Tibial nerve (tissue), 4 donors: ENCODE data around the gene UGT1A9. TPM values are rescaled to one million over a fixed set of nuclear protein-coding genes. Genes with fewer than 3 reads are reported as not detected.

Source experiments
- DNase-seq, 2 donors: peaks; one replicate each; pipeline ENCODE4 v3.0.0-alpha.2; 2019; ENCODE audit warnings: low spot score in 2 of 2
- H3K27ac ChIP-seq, 4 donors: fragments of 200-600 bp; sonication (generic) in 3 of 4; one replicate each; pipeline ENCODE4 v1.5.1; 2017 to 2019; ENCODE audit warnings: mild to moderate bottlenecking in 1 of 4
- H3K27me3 ChIP-seq, 2 donors: fragments of 200-600 bp; sonication (generic) in 1 of 2; one replicate each; pipeline versions ENCODE4 v1.5.1 to v1.6.0; 2017 to 2019
- H3K36me3 ChIP-seq, 3 donors: fragments of 200-600 bp; sonication (generic); one replicate each; pipeline ENCODE4 v1.5.1; 2018 to 2019
- H3K4me1 ChIP-seq, 4 donors: fragments of 200-600 bp; sonication (generic) in 3 of 4; one replicate each; pipeline ENCODE4 v1.5.1; 2017 to 2019
- H3K4me3 ChIP-seq, 4 donors: fragments of 200-600 bp; sonication (generic) in 3 of 4; one replicate each; pipeline ENCODE4 v1.5.1; 2017 to 2019; ENCODE audit warnings: mild to moderate bottlenecking in 1 of 4, moderate library complexity in 1 of 4
- H3K9me3 ChIP-seq, 4 donors: fragments of 200-600 bp; sonication (generic) in 3 of 4; one replicate each; pipeline ENCODE4 v1.5.1; 2017 to 2019
- CTCF ChIP-seq, 5 experiments: fragments of 200-600 bp in 3 of 5; fragments of 450-650 bp in 2 of 5; sonication (generic) in 3 of 5; IDR thresholded peaks; one replicate each; pipeline ENCODE4 v1.5.1; 2016 to 2019; ENCODE audit warnings: antibody characterized with exemption in 5 of 5, mild to moderate bottlenecking in 3 of 5, moderate library complexity in 2 of 5
- EP300 ChIP-seq, 2 donors: sonication (generic); formaldehyde crosslinking; IDR thresholded peaks; one replicate each; pipeline ENCODE4 v1.6.1; 2017; ENCODE audit warnings: antibody characterized with exemption in 2 of 2, mild to moderate bottlenecking in 1 of 2
- POLR2A ChIP-seq, 2 donors: fragments of 450-650 bp; IDR thresholded peaks; one replicate each; pipeline ENCODE4 v1.6.1; 2017; ENCODE audit warnings: antibody characterized with exemption in 2 of 2, mild to moderate bottlenecking in 2 of 2, moderate library complexity in 2 of 2
- WGBS, 2 donors: methylation state at CpG; one replicate each; pipeline ENCODE4 v1.1.5; 2018; 5-methylcytosine and 5-hydroxymethylcytosine counted together
- total RNA-seq, 4 donors: library from RNA; depleted of rRNA; stranded (reverse); fragments of >200 nt; gene quantifications; one replicate each; pipeline ENCODE4 v1.1.0, GENCODE V29; 2016

UGT1A9 gene
- total RNA-seq, 4 donors from 2014 or later = not detected

GRCh38 chr2:233813236-233814055 lies 141.7 kb downstream of the UGT1A9 start:
- H3K4me3 ChIP-seq = no peak overlapping the region
- H3K4me1 ChIP-seq = no peaks in the 10 kb centered on the region
- H3K9me3 ChIP-seq = no peaks in the 10 kb centered on the region
- no peak overlapping the region for H3K27ac ChIP-seq
- no peak for TF ChIP-seq POLR2A (IDR thresholded peaks at IDR 0.05)
- DNase-seq = no peak
- H3K27me3 ChIP-seq = no peaks in the 10 kb centered on the region
- H3K36me3 ChIP-seq = no peaks in the 10 kb centered on the region
- 76 to 80% methylated on average over 3 of the region's 3 CpGs for WGBS, 2 donors

GRCh38 chr2:233814056-233814835 lies 142.5 kb downstream of the UGT1A9 start:
- no peak for DNase-seq
- Histone ChIP-seq H3K4me1 (no peaks in the 10 kb centered on the region), H3K27ac (no peak overlapping the region), H3K27me3 (no peaks in the 10 kb centered on the region), H3K36me3 (no peaks in the 10 kb centered on the region), H3K4me3 (no peak overlapping the region), H3K9me3 (no peaks in the 10 kb centered on the region)
- 75 to 78% methylated on average over 1 to 2 of the region's 2 CpGs for WGBS, 2 donors
- no peak for TF ChIP-seq POLR2A (IDR thresholded peaks at IDR 0.05)
- TF ChIP-seq EP300 (IDR thresholded peaks at IDR 0.05) = no peak
- TF ChIP-seq CTCF (IDR thresholded peaks at IDR 0.05) = no peak

- H3K36me3 ChIP-seq = no peaks in the 10 kb centered on the region
- no peak overlapping the region for H3K27ac ChIP-seq
- 60 to 69% methylated on average over 6 of the region's 6 CpGs for WGBS, 2 donors
- DNase-seq = no peak
- TF ChIP-seq EP300 (IDR thresholded peaks at IDR 0.05) = no peak
- TF ChIP-seq CTCF (IDR thresholded peaks at IDR 0.05) = no peak
- no peak for TF ChIP-seq POLR2A (IDR thresholded peaks at IDR 0.05)
- no peak overlapping the region for H3K4me3 ChIP-seq
- H3K27me3 ChIP-seq = no peaks in the 10 kb centered on the region
- no peaks in the 10 kb centered on the region for H3K9me3 ChIP-seq
- no peaks in the 10 kb centered on the region for H3K4me1 ChIP-seq
Observed at GRCh38 chr2:233815861-233816260, 144.2 kb downstream of the UGT1A9 start.

- no peaks in the 10 kb centered on the region for H3K27me3 ChIP-seq
- H3K27ac ChIP-seq = no peak overlapping the region
- DNase-seq = no peak
- H3K4me3 ChIP-seq = no peak overlapping the region
- no peaks in the 10 kb centered on the region for H3K9me3 ChIP-seq
- H3K4me1 ChIP-seq = no peaks in the 10 kb centered on the region
- no peaks in the 10 kb centered on the region for H3K36me3 ChIP-seq
- TF ChIP-seq EP300 (IDR thresholded peaks at IDR 0.05) = no peak
- no peak for TF ChIP-seq POLR2A (IDR thresholded peaks at IDR 0.05)
- TF ChIP-seq CTCF (IDR thresholded peaks at IDR 0.05) = no peak
- 26 to 37% methylated on average over 2 of the region's 2 CpGs for WGBS, 2 donors
Observed at GRCh38 chr2:233816334-233816733, 144.6 kb downstream of the UGT1A9 start.

- no peaks in the 10 kb centered on the region for H3K4me1 ChIP-seq
- no peaks in the 10 kb centered on the region for H3K27me3 ChIP-seq
- no peaks in the 10 kb centered on the region for H3K36me3 ChIP-seq
- 52 to 63% methylated on average over 4 of the region's 4 CpGs for WGBS, 2 donors
- DNase-seq = no peak
- TF ChIP-seq EP300 (IDR thresholded peaks at IDR 0.05) (no peak), CTCF (IDR thresholded peaks at IDR 0.05) (no peak), POLR2A (IDR thresholded peaks at IDR 0.05) (no peak)
- H3K9me3 ChIP-seq = no peaks in the 10 kb centered on the region
- H3K27ac ChIP-seq = no peak overlapping the region
- H3K4me3 ChIP-seq = no peak overlapping the region
Observed at GRCh38 chr2:233816771-233817170, 145.1 kb downstream of the UGT1A9 start.
